Endothelial cell of umbilical vein (primary cell): ENCODE results near the gene STAT4. TPM values are rescaled to one million over a fixed set of nuclear protein-coding genes. Genes with fewer than 3 reads are reported as not detected.

Experiments
- BruUV-seq: library from RNA; stranded (reverse); fragments of 400-500 nt; replicated peaks from 2 replicates; lab custom pipeline; 2021; lab: Mats Ljungman, UMichigan
- CTCF ChIA-PET: fragments of 300-600, 350-600 bp; sonication (Branson Sonifier 250); formaldehyde crosslinking; loops from one replicate; lab custom pipeline; 2021; ENCODE audit warnings: antibody characterized with exemption, inconsistent platforms; lab: Charles Lee
- POLR2A ChIA-PET: fragments of 300-600, 350-600 bp; sonication (Branson Sonifier 250); formaldehyde crosslinking; loops from one replicate; lab custom pipeline; 2021; ENCODE audit warnings: antibody characterized with exemption, inconsistent platforms; lab: Charles Lee
- DNase-seq: peaks from one replicate; pipeline ENCODE4 v3.0.0-alpha.2; 2011; ENCODE audit warnings: low read depth, low spot score
- FAIRE-seq: peaks from 2 replicates; lab custom pipeline; 2011; peaks lifted over from hg19 to GRCh38; lab: Jason Lieb, UNC
- H2AFZ ChIP-seq: 2 replicates; pipeline ENCODE4 v1.6.0; 2012; ENCODE audit warnings: low read depth, low read length, control low read depth, inconsistent platforms
- H3K27ac ChIP-seq: 2 replicates; pipeline ENCODE4 v1.5.1; 2011; ENCODE audit warnings: low read depth, mild to moderate bottlenecking, control low read depth, low read length, moderate library complexity; ENCODE audit not compliant: insufficient read depth
- H3K27me3 ChIP-seq, 2 experiments: 2 replicates each; pipeline versions ENCODE4 v1.6.0 to v1.6.1; 2011; ENCODE audit warnings: low read length in 2 of 2, mixed read lengths in 1 of 2; ENCODE audit not compliant: control insufficient read depth in 2 of 2, insufficient read depth in 2 of 2
- H3K36me3 ChIP-seq, 2 experiments: 2 replicates in 1 of 2; 3 replicates in 1 of 2; pipeline ENCODE4 v1.5.1; 2011; ENCODE audit warnings: low read length in 2 of 2, mild to moderate bottlenecking in 1 of 2, moderate library complexity in 1 of 2; ENCODE audit not compliant: control insufficient read depth in 2 of 2, insufficient read depth in 2 of 2; ENCODE audit errors: extremely low read depth in 1 of 2
- H3K4me1 ChIP-seq: 3 replicates; pipeline ENCODE4 v1.5.1; 2011; ENCODE audit warnings: mild to moderate bottlenecking, low read length; ENCODE audit not compliant: control insufficient read depth, insufficient read depth; ENCODE audit errors: extremely low read depth
- H3K4me2 ChIP-seq: 2 replicates; pipeline ENCODE4 v1.6.1; 2011; ENCODE audit warnings: low read length, control low read depth, mixed read lengths; ENCODE audit not compliant: insufficient read depth
- H3K4me3 ChIP-seq, 3 experiments: fragments of 200-600 bp in 1 of 3; sonication (generic), shearing (Covaris generic) in 1 of 3; replicated peaks in 1 of 3; 2 replicates each; pipeline ENCODE4 v1.5.1; 2011 to 2016; ENCODE audit warnings: control low read depth in 3 of 3, low read length in 3 of 3, mild to moderate bottlenecking in 2 of 3, inconsistent platforms in 1 of 3, low read depth in 1 of 3, moderate library complexity in 1 of 3; ENCODE audit not compliant: insufficient read depth in 1 of 3
- H3K79me2 ChIP-seq: 2 replicates; pipeline ENCODE4 v1.6.0; 2012; ENCODE audit warnings: low read length, inconsistent platforms; ENCODE audit not compliant: control insufficient read depth, insufficient read depth
- H3K9ac ChIP-seq: replicated peaks from 2 replicates; pipeline ENCODE3; 2011; ENCODE audit warnings: low read length, control low read depth; ENCODE audit not compliant: insufficient read depth; ENCODE audit errors: extremely low read depth
- H3K9me1 ChIP-seq: replicated peaks from 3 replicates; pipeline ENCODE4 v1.6.0; 2011; ENCODE audit warnings: mild to moderate bottlenecking, low read length; ENCODE audit not compliant: control insufficient read depth, insufficient read depth; ENCODE audit errors: extremely low read depth
- H3K9me3 ChIP-seq: replicated peaks from 2 replicates; pipeline ENCODE4 v1.5.1; 2012; ENCODE audit warnings: low read length, inconsistent platforms; ENCODE audit not compliant: control insufficient read depth, insufficient read depth
- H4K20me1 ChIP-seq: replicated peaks from 2 replicates; pipeline ENCODE3; 2011; ENCODE audit warnings: mild to moderate bottlenecking, low read length; ENCODE audit not compliant: control insufficient read depth, insufficient read depth; ENCODE audit errors: extremely low read depth
- EZH2 ChIP-seq: IDR thresholded peaks from 2 replicates; pipeline ENCODE4 v1.6.1; 2012; ENCODE audit warnings: borderline replicate concordance, low read depth, mild to moderate bottlenecking, moderate library complexity, low read length, inconsistent platforms; ENCODE audit not compliant: severe bottlenecking
- FOS ChIP-seq: IDR thresholded peaks from 2 replicates; pipeline ENCODE4 v1.6.1; 2011; ENCODE audit warnings: mild to moderate bottlenecking, low read length, moderate library complexity, borderline replicate concordance; ENCODE audit not compliant: insufficient read depth
- GATA2 ChIP-seq: IDR thresholded peaks from 2 replicates; pipeline ENCODE4 v1.7.0; 2011; ENCODE audit warnings: low read depth, mild to moderate bottlenecking, moderate library complexity, mixed read lengths, low read length; ENCODE audit not compliant: insufficient read length, insufficient read depth
- JUN ChIP-seq: IDR thresholded peaks from 2 replicates; pipeline ENCODE4 v1.6.1; 2011; ENCODE audit warnings: borderline replicate concordance, low read depth; ENCODE audit not compliant: insufficient read length, insufficient read depth
- MYC ChIP-seq: IDR thresholded peaks from one replicate; pipeline ENCODE4 v1.6.1; 2011; ENCODE audit warnings: mild to moderate bottlenecking, low read depth, low read length
- POLR2A ChIP-seq: IDR thresholded peaks from 2 replicates; pipeline ENCODE4 v1.6.1; 2012; ENCODE audit warnings: low read depth, mild to moderate bottlenecking, control low read depth, low read length
- POLR2AphosphoS5 ChIP-seq: IDR thresholded peaks from 2 replicates; pipeline ENCODE4 v1.6.1; 2012; ENCODE audit warnings: low read depth, mild to moderate bottlenecking, control low read depth, low read length, moderate library complexity; ENCODE audit not compliant: insufficient read depth
- dilution Hi-C: fragments of 300-500 bp; cut with MboI; formaldehyde crosslinking; loops from one replicate; pipeline ENCODE4 v1.15.0; 2019; ENCODE audit warnings: low sequenced_read_pairs; ENCODE audit not compliant: extremely low pct_ligation_motif_present
- intact Hi-C: fragments of 100-400 bp; cut with micrococcal nuclease; formaldehyde crosslinking; loops from one replicate; pipeline ENCODE4 v1.10.0; 2022
- polyA plus RNA-seq, 4 experiments: library from polyadenylated mRNA; depleted of rRNA in 3 of 4; stranded (reverse) in 3 of 4; unstranded in 1 of 4; fragments of >200 nt; gene quantifications; 2 replicates each; pipeline versions ENCODE4 v1.2.1 to v1.2.3, GENCODE V29; 2011 to 2012; ENCODE audit warnings: missing spikeins in 1 of 4
- total RNA-seq: library from RNA; stranded (reverse); gene quantifications from 2 replicates; pipeline ENCODE4 v1.2.3, GENCODE V29; 2021
- TF ChIP-seq, protein P1 (sequence below), 2 donors: IDR thresholded peaks; 1 replicate in 1 of 2; 2 replicates in 1 of 2; pipeline ENCODE4 v1.5.1; 2011; ENCODE audit warnings: low read length in 2 of 2, mild to moderate bottlenecking in 2 of 2, moderate library complexity in 2 of 2, control low read depth in 1 of 2, inconsistent platforms in 1 of 2, low read depth in 1 of 2; ENCODE audit not compliant: insufficient read depth in 1 of 2; ENCODE audit errors: extremely low read depth in 1 of 2
- TF ChIP-seq, protein P2 (sequence below): IDR thresholded peaks from 2 replicates; pipeline ENCODE4 v1.6.1; 2011; ENCODE audit not compliant: insufficient read depth, insufficient read length

STAT4 gene
- total and polyA plus RNA-seq, 2 donors (not counting 3 experiments of a cell fraction or from before 2014, with no cell fraction given): 0.46 to 1.2 TPM

DNA sequence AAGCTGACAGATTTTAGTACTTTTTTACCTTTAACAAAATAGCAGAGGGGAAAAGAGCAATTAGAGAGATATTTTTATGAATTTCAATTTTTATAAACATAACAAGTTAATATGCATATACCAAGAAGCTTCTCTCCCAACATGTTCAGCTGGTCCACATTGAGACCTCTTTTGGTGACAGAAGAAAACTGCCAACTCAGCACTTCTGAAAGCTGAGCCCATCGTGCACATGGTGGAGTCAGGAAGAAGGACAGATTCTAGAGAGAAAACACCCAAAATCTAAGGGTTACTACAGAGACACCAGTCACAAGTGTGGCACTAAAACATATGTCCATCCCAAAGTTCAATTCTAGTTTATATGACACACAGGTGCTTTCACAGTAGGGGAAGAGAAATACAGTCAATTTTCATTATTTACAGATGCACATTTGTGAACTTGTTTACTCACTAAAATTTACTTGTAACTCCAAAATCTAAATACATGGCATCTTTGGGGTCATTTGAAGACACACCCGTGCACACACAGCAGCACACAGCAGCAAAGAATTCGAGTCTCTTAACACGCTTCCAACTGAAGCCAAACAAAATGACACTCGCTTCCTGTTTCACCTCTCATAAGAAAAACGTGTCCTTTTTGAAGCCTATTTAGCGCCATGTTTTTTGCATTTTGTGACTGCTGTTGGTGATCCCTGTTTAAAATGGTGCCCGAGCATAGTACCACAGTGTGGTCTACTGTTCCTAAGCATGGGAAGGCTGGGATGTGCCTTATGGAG lies 168.3 kb downstream of the STAT4 start:
- no peaks in the 10 kb centered on the region for H4K20me1 ChIP-seq
- no peaks in the 10 kb centered on the region for H3K9me3 ChIP-seq
- FAIRE-seq (no peak), DNase-seq (no peak)
- no peaks in the 10 kb centered on the region for H3K9me1 ChIP-seq
- H3K9ac ChIP-seq: no peak overlapping the region
- no TSS peak for BruUV-seq
- H3K27me3 ChIP-seq: no peaks in the 10 kb centered on the region
- no peak overlapping the region for H3K27ac ChIP-seq
- ChIA-PET POLR2A (no interaction called here), CTCF (no interaction called here)
- TF ChIP-seq, protein P1, sequence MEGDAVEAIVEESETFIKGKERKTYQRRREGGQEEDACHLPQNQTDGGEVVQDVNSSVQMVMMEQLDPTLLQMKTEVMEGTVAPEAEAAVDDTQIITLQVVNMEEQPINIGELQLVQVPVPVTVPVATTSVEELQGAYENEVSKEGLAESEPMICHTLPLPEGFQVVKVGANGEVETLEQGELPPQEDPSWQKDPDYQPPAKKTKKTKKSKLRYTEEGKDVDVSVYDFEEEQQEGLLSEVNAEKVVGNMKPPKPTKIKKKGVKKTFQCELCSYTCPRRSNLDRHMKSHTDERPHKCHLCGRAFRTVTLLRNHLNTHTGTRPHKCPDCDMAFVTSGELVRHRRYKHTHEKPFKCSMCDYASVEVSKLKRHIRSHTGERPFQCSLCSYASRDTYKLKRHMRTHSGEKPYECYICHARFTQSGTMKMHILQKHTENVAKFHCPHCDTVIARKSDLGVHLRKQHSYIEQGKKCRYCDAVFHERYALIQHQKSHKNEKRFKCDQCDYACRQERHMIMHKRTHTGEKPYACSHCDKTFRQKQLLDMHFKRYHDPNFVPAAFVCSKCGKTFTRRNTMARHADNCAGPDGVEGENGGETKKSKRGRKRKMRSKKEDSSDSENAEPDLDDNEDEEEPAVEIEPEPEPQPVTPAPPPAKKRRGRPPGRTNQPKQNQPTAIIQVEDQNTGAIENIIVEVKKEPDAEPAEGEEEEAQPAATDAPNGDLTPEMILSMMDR (IDR thresholded peaks at IDR 0.05; ENCODE audit: extremely low read depth in 1 of 2, insufficient read depth in 1 of 2, low read depth in 1 of 2, low read length in 2 of 2): no peak
- TF ChIP-seq MYC (no peak), EZH2 (no peak), GATA2 (no peak), POLR2A (no peak), FOS (no peak), JUN (no peak), POLR2AphosphoS5 (no peak)
- TF ChIP-seq, protein P2, sequence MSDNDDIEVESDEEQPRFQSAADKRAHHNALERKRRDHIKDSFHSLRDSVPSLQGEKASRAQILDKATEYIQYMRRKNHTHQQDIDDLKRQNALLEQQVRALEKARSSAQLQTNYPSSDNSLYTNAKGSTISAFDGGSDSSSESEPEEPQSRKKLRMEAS: no peak
- no peak overlapping the region for H3K4me2 ChIP-seq
- no peaks in the 10 kb centered on the region for H3K79me2 ChIP-seq
- H2AFZ ChIP-seq: no peak overlapping the region
- peaks cover 60% of the 10 kb centered on the region for H3K4me1 ChIP-seq
- dilution Hi-C loops (no loop called here), intact Hi-C loops (loop anchor here (5.0 kb wide), 1 partner anchor 300 kb away; no protein-coding TSS in a partner anchor)
- no peak overlapping the region for H3K4me3 ChIP-seq
- H3K36me3 ChIP-seq: peaks cover 10 to 41% of the 10 kb centered on the region in 2 experiments
